MCF 10A (cell line): ENCODE results near the gene TYRP1. TPM values are rescaled to one million over a fixed set of nuclear protein-coding genes. Genes with fewer than 3 reads are reported as not detected.

Experiments
- BruUV-seq: library from RNA; stranded (reverse); fragments of 400-500 nt; replicated peaks from 2 replicates; lab custom pipeline; 2021; lab: Mats Ljungman, UMichigan
- CTCF ChIA-PET: fragments of 300-600 bp; sonication (Branson Sonifier 250); formaldehyde crosslinking; extraction: SDS; loops from one replicate; lab custom pipeline; 2021; ENCODE audit warnings: antibody characterized with exemption, inconsistent platforms; lab: Yijun Ruan, JAX
- POLR2A ChIA-PET: fragments of 300-600, 350-650 bp; sonication (Branson Sonifier 250); formaldehyde crosslinking; extraction: SDS; loops from one replicate; lab custom pipeline; 2020; ENCODE audit warnings: antibody characterized with exemption, inconsistent platforms; lab: Yijun Ruan, JAX
- DNase-seq: peaks from one replicate; pipeline ENCODE4 v3.0.0-alpha.2; 2018; ENCODE audit not compliant: unreplicated experiment
- H3K27ac Mint-ChIP-seq: one replicate; pipeline ENCODE4 v1.8.0; 2022; ENCODE audit warnings: mild to moderate bottlenecking, low read depth, mixed read lengths; ENCODE audit not compliant: unreplicated experiment
- H3K27me3 Mint-ChIP-seq: one replicate; pipeline ENCODE4 v1.8.0; 2022; ENCODE audit warnings: mixed read lengths; ENCODE audit not compliant: insufficient read depth, unreplicated experiment
- H3K36me3 Mint-ChIP-seq: one replicate; pipeline ENCODE4 v1.8.0; 2022; ENCODE audit warnings: mild to moderate bottlenecking, moderate library complexity, mixed read lengths; ENCODE audit not compliant: insufficient read depth, unreplicated experiment
- H3K4me1 Mint-ChIP-seq: one replicate; pipeline ENCODE4 v1.8.0; 2022; ENCODE audit warnings: mixed read lengths; ENCODE audit not compliant: insufficient read depth, unreplicated experiment
- H3K4me3 Mint-ChIP-seq: one replicate; pipeline ENCODE4 v1.8.0; 2022; ENCODE audit warnings: mild to moderate bottlenecking, moderate library complexity, mixed read lengths; ENCODE audit not compliant: unreplicated experiment
- H3K9me3 Mint-ChIP-seq: one replicate; pipeline ENCODE4 v1.8.0; 2022; ENCODE audit warnings: mixed read lengths; ENCODE audit not compliant: unreplicated experiment
- CTCF ChIP-seq: fragments of 200-600 bp; IDR thresholded peaks from one replicate; pipeline ENCODE4 v1.8.0; 2022; ENCODE audit warnings: antibody characterized with exemption, mild to moderate bottlenecking; ENCODE audit not compliant: unreplicated experiment
- intact Hi-C: fragments of 100-400 bp; cut with micrococcal nuclease; formaldehyde crosslinking; loops from 2 replicates; pipeline ENCODE4 v1.14.1; 2022
- total RNA-seq: library from RNA; stranded (reverse); gene quantifications from 2 replicates; pipeline ENCODE4 v1.2.3, GENCODE V29; 2022

TYRP1 gene
- total RNA-seq, 1 experiment from 2014 or later, result not detected

- no TSS peak for BruUV-seq
- no peak overlapping the region for H3K4me3 Mint-ChIP-seq
- H3K27ac Mint-ChIP-seq, result no peak overlapping the region
- POLR2A ChIA-PET, result no interaction called here
- H3K36me3 Mint-ChIP-seq, result peaks cover 7% of the 10 kb centered on the region
- no peaks in the 10 kb centered on the region for H3K9me3 Mint-ChIP-seq
- no peak for TF ChIP-seq CTCF
- CTCF ChIA-PET, result interaction anchor here (1.0 to 1.1 kb wide), 2 partner anchors 20 to 58 kb away, joined by 3 to 6 read pairs; no protein-coding TSS in a partner anchor
- no peaks in the 10 kb centered on the region for H3K27me3 Mint-ChIP-seq
- H3K4me1 Mint-ChIP-seq, result peaks cover 15% of the 10 kb centered on the region
- intact Hi-C loops, result no loop called here
- DNase-seq, result peak; percentile 46
These were observed 5.1 kb downstream of the TYRP1 start for GRCh38 chr9:12698266-12698665.

DNA sequence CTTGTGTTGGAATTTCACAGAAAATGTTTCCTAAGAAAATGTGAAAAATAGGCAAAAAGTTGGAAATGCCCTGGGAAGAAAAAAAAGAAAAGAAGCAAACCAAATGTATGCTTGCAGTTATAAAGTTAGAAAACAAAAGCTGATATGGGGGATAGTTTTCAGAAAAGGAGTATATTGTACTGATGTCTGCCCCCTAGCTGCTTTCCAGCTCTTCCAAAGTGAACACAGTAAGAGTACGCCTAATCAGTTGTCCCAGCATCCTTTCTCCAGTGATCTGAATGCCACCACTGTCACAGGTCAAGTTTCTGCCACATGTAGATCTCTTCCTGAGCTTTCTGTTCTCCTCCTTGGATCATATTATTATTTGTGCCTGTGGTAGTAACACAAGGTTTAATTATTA lies 5.8 kb downstream of the TYRP1 start:
- Mint-ChIP-seq H3K27ac (no peak overlapping the region), H3K36me3 (peaks cover 7% of the 10 kb centered on the region), H3K27me3 (no peaks in the 10 kb centered on the region), H3K4me3 (no peak overlapping the region), H3K9me3 (no peaks in the 10 kb centered on the region), H3K4me1 (peaks cover 15% of the 10 kb centered on the region)
- CTCF ChIA-PET, result interaction anchor here (1.1 kb wide), 1 partner anchor 20 kb away, joined by 6 read pairs; no protein-coding TSS in a partner anchor
- POLR2A ChIA-PET, result no interaction called here
- no peak for TF ChIP-seq CTCF
- no peak for DNase-seq
- intact Hi-C loops, result no loop called here
- BruUV-seq, result no TSS peak

GRCh38 chr9:12699529-12699928 lies 6.3 kb downstream of the TYRP1 start:
- POLR2A ChIA-PET, result no interaction called here
- BruUV-seq, result no TSS peak

DNA sequence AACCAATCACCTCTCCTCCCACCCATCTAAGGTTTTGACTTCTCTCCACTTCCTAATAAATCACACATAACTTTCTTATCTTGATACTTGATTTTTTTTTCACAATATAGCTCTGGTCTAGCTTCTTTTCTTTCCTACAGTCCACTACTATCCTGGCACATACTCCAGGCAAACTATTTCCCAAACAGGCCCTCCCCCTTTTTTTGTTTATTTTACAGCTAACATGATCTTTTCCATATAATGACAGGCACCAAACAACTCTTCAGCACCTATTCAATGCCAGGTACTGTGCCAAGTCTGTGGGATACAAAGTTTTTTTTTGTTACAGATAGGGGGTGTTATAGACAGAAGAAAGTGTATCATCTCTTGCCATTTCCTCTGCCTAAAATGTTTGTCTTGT lies 7.9 kb downstream of the TYRP1 start:
- no peak for TF ChIP-seq CTCF
- intact Hi-C loops, result no loop called here
- H3K4me3 Mint-ChIP-seq, result no peak overlapping the region
- no peak overlapping the region for H3K27ac Mint-ChIP-seq
- H3K27me3 Mint-ChIP-seq, result no peaks in the 10 kb centered on the region
- ChIA-PET POLR2A (interaction anchor here (0.6 kb wide), 1 partner anchor 24 kb away, joined by 3 read pairs; no protein-coding TSS in a partner anchor), CTCF (interaction anchor here (0.6 to 1.3 kb wide), 5 partner anchors 18 to 381 kb away, joined by 3 to 5 read pairs (median 4); no protein-coding TSS in a partner anchor)
- BruUV-seq, result no TSS peak
- H3K36me3 Mint-ChIP-seq, result no peaks in the 10 kb centered on the region
- H3K4me1 Mint-ChIP-seq, result peaks cover 15% of the 10 kb centered on the region
- no peaks in the 10 kb centered on the region for H3K9me3 Mint-ChIP-seq
- DNase-seq, result no peak

More at GRCh38 chr9:12699529-12699928, 6.3 kb downstream of the TYRP1 start:
- CTCF ChIA-PET, result no interaction called here
- Mint-ChIP-seq H3K27me3 (no peaks in the 10 kb centered on the region), H3K4me3 (no peak overlapping the region), H3K9me3 (no peaks in the 10 kb centered on the region), H3K4me1 (peaks cover 15% of the 10 kb centered on the region), H3K27ac (no peak overlapping the region), H3K36me3 (peaks cover 7% of the 10 kb centered on the region)
- intact Hi-C loops, result no loop called here
- TF ChIP-seq CTCF, result no peak
- DNase-seq, result peak; percentile 29
